ENCODE data around the gene PRR23E.

The PRR23E gene

DNA sequence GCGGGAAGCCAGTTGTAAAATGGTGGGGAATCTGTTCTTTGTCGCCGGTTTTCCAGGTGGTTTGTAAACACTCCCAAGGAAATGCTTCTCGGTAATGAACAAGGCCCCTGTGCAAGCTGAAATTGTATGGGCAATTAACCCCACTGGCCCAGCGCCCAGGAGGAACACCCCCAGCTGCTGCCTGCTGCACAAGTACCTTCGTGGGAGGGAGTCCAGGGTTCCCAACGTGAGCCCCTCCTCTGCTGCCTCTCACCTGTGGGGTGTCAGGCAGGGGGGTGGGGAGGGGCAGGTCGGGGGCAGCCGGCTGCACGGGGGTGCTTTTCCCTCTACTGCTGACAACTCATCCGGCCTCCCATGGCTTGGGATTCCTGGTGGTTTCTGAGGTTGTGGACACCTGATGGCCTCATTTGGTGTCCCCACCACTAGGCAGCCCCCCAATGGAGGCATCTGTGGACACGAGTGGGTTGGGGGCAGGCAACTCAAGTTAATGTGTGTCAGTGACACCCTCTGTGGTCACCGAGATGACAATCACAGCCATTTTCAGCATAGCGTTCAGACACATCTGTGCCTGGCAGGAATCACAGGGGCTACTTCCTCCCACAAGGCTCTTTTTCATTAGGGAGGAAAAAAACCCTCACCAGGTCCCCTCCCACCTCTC is 35.6 kb upstream of the PRR23E start:
- TF ChIP-seq, protein P1, sequence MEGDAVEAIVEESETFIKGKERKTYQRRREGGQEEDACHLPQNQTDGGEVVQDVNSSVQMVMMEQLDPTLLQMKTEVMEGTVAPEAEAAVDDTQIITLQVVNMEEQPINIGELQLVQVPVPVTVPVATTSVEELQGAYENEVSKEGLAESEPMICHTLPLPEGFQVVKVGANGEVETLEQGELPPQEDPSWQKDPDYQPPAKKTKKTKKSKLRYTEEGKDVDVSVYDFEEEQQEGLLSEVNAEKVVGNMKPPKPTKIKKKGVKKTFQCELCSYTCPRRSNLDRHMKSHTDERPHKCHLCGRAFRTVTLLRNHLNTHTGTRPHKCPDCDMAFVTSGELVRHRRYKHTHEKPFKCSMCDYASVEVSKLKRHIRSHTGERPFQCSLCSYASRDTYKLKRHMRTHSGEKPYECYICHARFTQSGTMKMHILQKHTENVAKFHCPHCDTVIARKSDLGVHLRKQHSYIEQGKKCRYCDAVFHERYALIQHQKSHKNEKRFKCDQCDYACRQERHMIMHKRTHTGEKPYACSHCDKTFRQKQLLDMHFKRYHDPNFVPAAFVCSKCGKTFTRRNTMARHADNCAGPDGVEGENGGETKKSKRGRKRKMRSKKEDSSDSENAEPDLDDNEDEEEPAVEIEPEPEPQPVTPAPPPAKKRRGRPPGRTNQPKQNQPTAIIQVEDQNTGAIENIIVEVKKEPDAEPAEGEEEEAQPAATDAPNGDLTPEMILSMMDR (IDR thresholded peaks at IDR 0.05; ENCODE audit: low read depth, low read length, missing control alignments): no peak
- in situ Hi-C loops (cut with HindIII; ENCODE audit: low sequenced_read_pairs): no loop called here
- no peak overlapping the region for H3K4me3 ChIP-seq (ENCODE audit: low read depth, low read length)
- DNase-seq (ENCODE audit: low read depth): no peak

DNA sequence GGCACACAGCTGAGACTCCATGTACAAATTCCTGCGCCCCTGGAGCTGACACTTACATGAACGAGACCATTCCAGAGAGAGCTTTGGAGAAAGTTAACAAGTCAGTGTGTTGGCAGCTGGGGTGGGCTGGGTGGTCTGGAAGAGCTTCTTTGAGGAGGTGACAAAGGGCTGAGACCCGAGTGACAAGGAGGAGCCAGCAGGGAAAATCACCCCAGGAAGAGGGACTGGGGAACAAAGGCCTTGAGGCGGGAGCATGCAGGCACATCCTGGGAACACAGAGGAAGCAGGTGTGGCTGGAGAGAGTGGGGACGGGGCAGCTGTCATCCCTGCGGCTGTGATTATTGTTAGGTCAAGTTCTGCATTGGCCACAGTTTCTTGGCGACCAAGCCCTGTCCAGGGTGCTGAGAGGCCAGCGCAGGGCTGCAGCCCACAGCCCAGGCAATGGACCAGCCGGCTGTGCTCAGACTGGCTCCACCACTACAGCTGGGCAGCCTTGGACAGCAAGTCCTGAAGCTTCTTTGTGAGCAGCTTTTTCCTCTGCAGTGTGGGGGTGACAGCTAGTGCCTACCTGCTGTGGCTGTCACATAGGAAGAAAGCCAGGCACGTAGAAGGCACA is 34.2 kb upstream of the PRR23E start:
- in situ Hi-C loops (cut with HindIII; ENCODE audit: low sequenced_read_pairs): no loop called here
- no peak for DNase-seq (ENCODE audit: low read depth)

DNA sequence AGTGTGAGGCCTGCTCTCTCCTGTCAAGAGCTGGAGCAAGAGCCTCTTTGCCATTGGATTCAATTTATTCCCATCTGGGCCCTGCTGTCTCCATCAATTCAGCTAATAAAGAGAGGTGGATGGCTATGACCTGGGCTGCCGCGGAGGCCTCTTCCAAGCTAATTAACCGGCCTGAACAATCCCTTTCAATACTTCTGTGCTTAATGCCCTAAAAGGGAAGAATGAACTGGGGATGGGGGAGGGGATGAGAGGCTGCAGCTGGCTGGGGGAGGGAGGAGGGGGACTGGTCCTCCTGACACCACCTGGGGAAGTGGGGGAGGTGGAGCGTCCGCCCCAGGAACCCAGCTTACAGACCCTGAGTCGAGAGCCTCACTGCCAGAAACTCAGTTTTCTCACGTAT is 33.4 kb upstream of the PRR23E start:
- in situ Hi-C loops (cut with HindIII; ENCODE audit: low sequenced_read_pairs): no loop called here
- H3K4me3 ChIP-seq (ENCODE audit: low read depth, low read length): no peak overlapping the region
- TF ChIP-seq, protein P1 (IDR thresholded peaks at IDR 0.05; ENCODE audit: low read depth, low read length, missing control alignments): no peak
- DNase-seq (ENCODE audit: low read depth): no peak

More for the DNA sequence above, 34.2 kb upstream of the PRR23E start:
- no peak overlapping the region for H3K4me3 ChIP-seq (ENCODE audit: low read depth, low read length)
- TF ChIP-seq, protein P1 (IDR thresholded peaks at IDR 0.05; ENCODE audit: low read depth, low read length, missing control alignments): no peak

DNA sequence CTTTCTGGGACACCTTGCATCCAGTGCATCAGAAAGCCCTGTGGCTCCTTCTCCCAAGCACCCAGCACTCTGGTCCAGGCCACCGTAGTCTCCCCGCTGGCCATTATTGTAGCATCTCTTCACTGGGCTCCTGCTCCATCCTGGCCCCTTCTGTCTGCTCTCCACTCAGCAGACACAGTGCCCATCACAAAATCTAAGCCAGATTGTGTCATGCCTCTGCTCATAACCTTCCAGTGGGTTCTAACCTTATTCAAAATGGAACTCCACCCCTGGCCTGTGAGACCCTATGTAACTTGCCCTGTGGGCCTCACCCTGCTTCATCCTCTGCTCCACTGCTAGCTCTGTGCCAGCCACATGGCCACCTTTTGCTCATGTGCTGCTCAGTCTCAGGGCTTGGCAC is 31.7 kb upstream of the PRR23E start:
- TF ChIP-seq, protein P1 (IDR thresholded peaks at IDR 0.05; ENCODE audit: low read depth, low read length, missing control alignments): no peak
- DNase-seq (ENCODE audit: low read depth): no peak
- in situ Hi-C loops (cut with HindIII; ENCODE audit: low sequenced_read_pairs): no loop called here
- H3K4me3 ChIP-seq (ENCODE audit: low read depth, low read length): no peak overlapping the region

DNA sequence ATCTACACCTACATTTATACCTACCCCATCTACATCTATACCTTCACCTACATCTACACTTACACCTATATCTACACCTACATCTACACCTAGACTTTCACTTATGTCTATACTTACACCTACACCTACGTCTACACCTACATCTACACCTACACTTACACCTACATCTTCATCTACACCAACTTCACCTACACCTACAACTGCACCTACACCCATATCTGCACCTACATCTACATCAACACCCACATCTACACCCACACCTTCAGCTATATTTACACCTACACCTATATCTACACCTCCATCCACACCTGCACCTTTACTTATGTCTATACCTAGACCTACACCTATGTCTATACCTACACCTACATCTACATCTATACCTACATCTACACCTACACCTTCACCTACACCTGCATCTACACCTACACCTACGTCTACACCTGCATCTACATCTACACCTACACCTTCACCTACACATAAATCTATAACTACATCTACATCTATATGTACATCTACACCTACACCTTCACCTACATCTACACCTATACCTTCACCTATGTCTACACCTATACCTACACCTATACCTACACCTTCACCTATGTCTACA is 30.9 kb upstream of the PRR23E start:
- TF ChIP-seq, protein P1 (IDR thresholded peaks at IDR 0.05; ENCODE audit: low read depth, low read length, missing control alignments): no peak
- DNase-seq (ENCODE audit: low read depth): no peak
- H3K4me3 ChIP-seq (ENCODE audit: low read depth, low read length): no peak overlapping the region
- in situ Hi-C loops (cut with HindIII; ENCODE audit: low sequenced_read_pairs): no loop called here

DNA sequence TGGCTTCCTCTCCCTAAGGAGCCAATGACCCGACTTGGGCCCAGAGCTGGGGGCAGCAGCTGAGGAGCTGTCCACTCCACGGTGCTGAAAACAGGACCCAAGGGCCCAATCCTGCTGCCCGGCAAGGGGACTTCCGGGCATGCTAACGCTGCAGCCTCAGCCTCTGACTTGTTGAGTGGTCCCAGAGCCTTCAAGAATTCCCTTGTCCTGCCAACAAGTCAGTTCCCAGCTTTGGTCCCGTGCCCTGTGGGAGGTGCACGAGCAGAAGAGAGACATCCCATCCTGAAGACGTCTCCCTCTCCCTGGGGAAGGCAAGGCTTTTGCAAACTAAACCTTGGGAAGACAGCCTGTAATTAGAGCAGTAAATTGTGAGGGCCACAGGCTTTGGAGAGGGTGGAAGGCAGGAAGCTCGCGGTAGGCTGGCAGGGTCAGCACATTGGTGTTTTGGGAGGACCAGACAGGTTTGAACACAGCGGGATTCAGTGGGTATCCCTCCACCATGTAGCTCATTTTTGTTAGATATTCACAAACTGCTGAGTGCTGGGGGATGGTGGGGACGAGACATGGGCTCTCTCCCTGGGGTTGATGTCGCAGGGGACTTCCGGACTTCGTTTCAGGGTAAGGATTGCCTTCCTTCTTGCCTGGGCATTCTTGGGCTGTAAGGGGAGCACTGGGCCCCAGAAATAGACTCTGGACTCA is 29.8 kb upstream of the PRR23E start:
- TF ChIP-seq, protein P1 (IDR thresholded peaks at IDR 0.05; ENCODE audit: low read depth, low read length, missing control alignments): no peak
- H3K4me3 ChIP-seq (ENCODE audit: low read depth, low read length): no peak overlapping the region
- no peak for DNase-seq (ENCODE audit: low read depth)
- in situ Hi-C loops (cut with HindIII; ENCODE audit: low sequenced_read_pairs): no loop called here
